Suprapubic skin (tissue), 4 donors: ENCODE data around the gene RNGTT.

ENCODE experiments used
- CTCF ChIP-seq, 2 donors: fragments of 200-600 bp in 1 of 2; fragments of 450-650 bp in 1 of 2; sonication (generic) in 1 of 2; IDR thresholded peaks; one replicate each; pipeline ENCODE4 v1.5.1; 2016 to 2019; ENCODE audit warnings: antibody characterized with exemption in 2 of 2, mild to moderate bottlenecking in 1 of 2, moderate library complexity in 1 of 2
- POLR2A ChIP-seq, 2 donors: fragments of 450-650 bp; IDR thresholded peaks; one replicate each; pipeline ENCODE4 v1.6.1; 2017; ENCODE audit warnings: antibody characterized with exemption in 2 of 2, mild to moderate bottlenecking in 2 of 2, moderate library complexity in 2 of 2
- POLR2AphosphoS5 ChIP-seq, 3 donors: sonication (generic); formaldehyde crosslinking; IDR thresholded peaks; one replicate each; pipeline ENCODE4 v1.6.1; 2017; ENCODE audit warnings: antibody characterized with exemption in 3 of 3

GRCh38 chr6:89011436-89011835, 48.0 kb upstream of the RNGTT start:
- TF ChIP-seq CTCF (IDR thresholded peaks at IDR 0.05), result no peak
- no peak for TF ChIP-seq POLR2A (IDR thresholded peaks at IDR 0.05)
- TF ChIP-seq POLR2AphosphoS5 (IDR thresholded peaks at IDR 0.05), result no peak
